PC-3 (cell line): ENCODE results near the gene SLC24A3. TPM values are rescaled to one million over a fixed set of nuclear protein-coding genes. Genes with fewer than 3 reads are reported as not detected.

ENCODE experiments used
- ATAC-seq: fragments of 200-7000 bp; cut with Tn5 transposase; 2 replicates; pipeline ENCODE4 v1.9.1; 2020; ENCODE audit warnings: mild to moderate bottlenecking, moderate library complexity
- BruUV-seq: library from RNA; stranded (reverse); fragments of 400-500 nt; replicated peaks from 2 replicates; lab custom pipeline; 2021; lab: Mats Ljungman, UMichigan
- CTCF ChIA-PET: fragments of 300-600 bp; sonication (Branson Sonifier 250); formaldehyde crosslinking; loops from one replicate; lab custom pipeline; 2022; ENCODE audit warnings: antibody characterized with exemption; lab: Charles Lee
- POLR2A ChIA-PET: fragments of 300-600 bp; sonication (Branson Sonifier 250); formaldehyde crosslinking; loops from one replicate; lab custom pipeline; 2022; ENCODE audit warnings: antibody characterized with exemption; ENCODE audit not compliant: unreplicated experiment; lab: Charles Lee
- DNase-seq: peaks from one replicate; pipeline ENCODE4 v3.0.0-alpha.2; 2015
- H2AFZ ChIP-seq: fragments of 300-600 bp; sonication (generic); 2 replicates; pipeline ENCODE4 v1.6.0; 2016; ENCODE audit warnings: antibody characterized with exemption, low read length
- H3F3A ChIP-seq: fragments of 300-600 bp; sonication (generic); one replicate; pipeline ENCODE4 v1.6.0; 2017; ENCODE audit warnings: antibody characterized with exemption, low read length, control low read depth, mild to moderate bottlenecking; ENCODE audit not compliant: unreplicated experiment
- H3K27ac ChIP-seq: fragments of 300-600 bp; sonication (generic); 2 replicates; pipeline ENCODE4 v1.5.1; 2016; ENCODE audit warnings: mild to moderate bottlenecking, low read length
- H3K27me3 ChIP-seq: fragments of 300-600 bp; sonication (generic); 2 replicates; pipeline ENCODE4 v1.6.1; 2016; ENCODE audit warnings: low read length, mixed read lengths
- H3K36me3 ChIP-seq: fragments of 300-600 bp; sonication (generic); 2 replicates; pipeline ENCODE4 v1.6.1; 2016; ENCODE audit warnings: low read depth, mixed run types, low read length, mixed read lengths
- H3K4me1 ChIP-seq: fragments of 300-600 bp; sonication (generic); 2 replicates; pipeline ENCODE4 v1.5.1; 2016; ENCODE audit warnings: low read length; ENCODE audit not compliant: insufficient read depth
- H3K4me2 ChIP-seq: fragments of 300-600 bp; sonication (generic); 2 replicates; pipeline ENCODE4 v1.6.0; 2016; ENCODE audit warnings: low read length
- H3K4me3 ChIP-seq: fragments of 300-600 bp; sonication (generic); 2 replicates; pipeline ENCODE4 v1.5.1; 2016; ENCODE audit warnings: mild to moderate bottlenecking, low read length, mixed read lengths
- H3K79me2 ChIP-seq: fragments of 300-600 bp; sonication (generic); 2 replicates; pipeline ENCODE4 v1.6.1; 2017; ENCODE audit warnings: low read length, mixed read lengths
- H3K9ac ChIP-seq: fragments of 300-600 bp; sonication (generic); 2 replicates; pipeline ENCODE4 v1.6.0; 2016; ENCODE audit warnings: mild to moderate bottlenecking, low read length
- H3K9me2 ChIP-seq: fragments of 300-600 bp; sonication (generic); replicated peaks from 2 replicates; pipeline ENCODE4 v1.6.1; 2016; ENCODE audit warnings: mixed run types, low read length, mixed read lengths
- H3K9me3 ChIP-seq: fragments of 300-600 bp; sonication (generic); 2 replicates; pipeline ENCODE4 v1.6.1; 2016; ENCODE audit warnings: low read length, mixed read lengths
- H4K20me1 ChIP-seq: fragments of 300-600 bp; sonication (generic); 2 replicates; pipeline ENCODE4 v1.6.1; 2016; ENCODE audit warnings: low read length, mixed read lengths
- CTCF ChIP-seq: fragments of 300-600 bp; sonication (generic); conservative IDR thresholded peaks from 2 replicates; pipeline ENCODE4 v1.5.1; 2017; ENCODE audit warnings: antibody characterized with exemption, low read depth, mild to moderate bottlenecking, low read length
- EZH2 ChIP-seq: fragments of 300-600 bp; sonication (generic); IDR thresholded peaks from one replicate; pipeline ENCODE4 v1.6.1; 2017; ENCODE audit warnings: antibody characterized with exemption, mild to moderate bottlenecking, low read length; ENCODE audit not compliant: unreplicated experiment
- EZH2phosphoT487 ChIP-seq: fragments of 300-600 bp; sonication (generic); IDR thresholded peaks from 2 replicates; pipeline ENCODE4 v1.6.1; 2018; ENCODE audit warnings: mild to moderate bottlenecking, antibody characterized with exemption, low read length, borderline replicate concordance
- intact Hi-C: fragments of 100-400 bp; cut with micrococcal nuclease; formaldehyde crosslinking; loops from 2 replicates; pipeline ENCODE4 v1.9.0; 2023
- total RNA-seq: library from RNA; depleted of rRNA; stranded (reverse); fragments of >200 nt; gene quantifications from 2 replicates; pipeline ENCODE4 v1.2.3, GENCODE V29; 2014

Gene SLC24A3
- total RNA-seq, 1 experiment from 2014 or later: 0.11 TPM

DNA sequence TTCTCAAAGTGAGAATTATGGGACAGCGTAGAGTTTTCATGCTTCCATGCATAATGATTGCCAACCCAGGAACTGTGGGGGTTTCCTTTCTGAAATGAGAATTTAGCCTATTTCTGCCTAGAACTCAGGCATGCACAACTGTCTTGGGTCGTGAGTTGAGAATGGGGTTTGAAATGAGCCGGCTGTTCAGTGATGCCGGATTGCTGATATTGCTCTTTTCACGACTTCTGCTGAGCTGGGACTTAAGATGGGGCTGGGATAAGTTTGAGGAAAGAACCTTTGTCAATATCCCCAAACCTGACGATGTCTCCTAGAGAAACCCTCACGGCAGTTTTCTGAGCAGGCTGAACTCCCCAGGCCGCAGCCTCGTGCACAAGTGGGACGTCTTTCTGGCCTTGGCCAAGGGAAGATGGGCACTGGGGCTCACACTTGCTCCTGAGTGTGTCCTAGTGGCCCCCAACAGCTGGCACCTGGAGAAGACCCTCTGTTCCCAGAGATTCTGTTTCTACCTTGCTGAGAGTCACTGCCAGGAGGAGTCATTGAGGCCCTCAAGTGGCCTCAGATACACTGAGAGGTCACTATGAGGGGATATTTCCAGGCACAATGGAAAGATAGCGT lies 511.5 kb downstream of the SLC24A3 start:
- Histone ChIP-seq H4K20me1 (no peaks in the 10 kb centered on the region), H3K27ac (no peak overlapping the region), H3K4me3 (no peak overlapping the region), H2AFZ (no peak overlapping the region), H3K4me2 (no peak overlapping the region), H3F3A (no peaks in the 10 kb centered on the region), H3K79me2 (no peaks in the 10 kb centered on the region), H3K27me3 (no peaks in the 10 kb centered on the region), H3K9me2 (no peaks in the 10 kb centered on the region), H3K4me1 (peaks cover 11% of the 10 kb centered on the region), H3K9ac (no peak overlapping the region), H3K9me3 (no peaks in the 10 kb centered on the region), H3K36me3 (no peaks in the 10 kb centered on the region)
- intact Hi-C loops: no loop called here
- ChIA-PET POLR2A (no interaction called here), CTCF (no interaction called here)
- no peak for TF ChIP-seq EZH2
- TF ChIP-seq EZH2phosphoT487: no peak
- no peak for TF ChIP-seq CTCF
- DNase-seq (no peak), ATAC-seq (no peak)
- BruUV-seq: no TSS peak

DNA sequence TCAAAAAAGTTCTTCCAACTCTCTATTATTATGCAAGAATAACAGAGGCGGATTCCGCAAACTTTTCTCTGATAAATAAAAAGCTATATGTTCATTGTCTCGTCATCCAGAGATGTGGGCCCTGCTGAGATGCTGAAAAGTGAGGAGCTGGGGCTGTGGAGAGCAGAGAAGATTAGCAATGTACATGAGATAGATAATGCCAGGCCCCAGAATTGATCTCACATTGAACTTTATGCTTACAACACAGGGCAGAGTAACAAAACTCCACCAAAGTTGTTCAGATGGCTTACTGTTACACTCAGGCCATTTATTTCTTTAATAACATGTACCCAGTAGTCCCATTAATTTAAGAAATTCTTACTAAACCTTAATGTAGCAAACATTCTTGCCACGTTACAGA lies 512.9 kb downstream of the SLC24A3 start:
- H3K36me3 ChIP-seq: no peaks in the 10 kb centered on the region
- H3K4me2 ChIP-seq: no peak overlapping the region
- ATAC-seq (no peak), DNase-seq (no peak)
- H3F3A ChIP-seq: no peaks in the 10 kb centered on the region
- no peak overlapping the region for H3K9ac ChIP-seq
- no peak for TF ChIP-seq EZH2phosphoT487
- TF ChIP-seq CTCF: no peak
- TF ChIP-seq EZH2: no peak
- H3K9me2 ChIP-seq: no peaks in the 10 kb centered on the region
- ChIA-PET CTCF (no interaction called here), POLR2A (no interaction called here)
- no peaks in the 10 kb centered on the region for H3K27me3 ChIP-seq
- H3K9me3 ChIP-seq: no peaks in the 10 kb centered on the region
- H3K79me2 ChIP-seq: no peaks in the 10 kb centered on the region
- H3K27ac ChIP-seq: no peak overlapping the region
- intact Hi-C loops: no loop called here
- H2AFZ ChIP-seq: no peak overlapping the region
- no TSS peak for BruUV-seq
- peaks cover 11% of the 10 kb centered on the region for H3K4me1 ChIP-seq
- H4K20me1 ChIP-seq: no peaks in the 10 kb centered on the region
- H3K4me3 ChIP-seq: no peak overlapping the region

DNA sequence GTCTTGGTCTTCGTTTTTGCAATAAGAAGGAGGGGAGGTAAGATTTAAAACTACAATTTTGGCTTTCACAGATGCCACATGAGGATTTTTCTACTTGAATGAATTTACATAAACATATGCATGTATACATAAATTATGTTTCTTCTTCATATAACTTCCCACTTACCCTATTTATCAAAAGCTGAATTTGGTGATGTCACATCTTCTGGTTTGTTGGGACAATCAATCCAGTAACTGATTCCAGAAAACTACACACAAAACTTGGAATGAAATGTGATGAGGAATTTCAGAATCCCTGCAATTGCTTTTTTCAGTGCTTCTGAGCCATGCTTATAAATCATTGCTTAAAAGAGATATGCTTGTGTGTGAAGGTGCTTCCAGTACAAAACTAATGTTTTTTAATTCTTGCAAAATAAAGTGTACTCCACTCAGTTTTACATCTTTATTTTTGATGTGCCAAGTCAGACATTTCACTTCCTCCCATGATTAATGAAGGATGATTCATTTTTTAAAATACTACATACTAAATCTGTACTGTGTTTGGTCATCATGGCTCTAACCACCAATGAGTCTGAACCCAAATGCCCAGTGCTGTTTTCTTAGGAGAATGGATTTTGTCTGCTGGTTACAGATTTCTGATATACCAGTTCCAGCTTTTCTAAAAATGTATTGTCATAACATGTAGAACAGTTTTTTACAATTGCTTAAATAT lies 513.5 kb downstream of the SLC24A3 start:
- DNase-seq (peak; percentile 59), ATAC-seq (peak; percentile 95)
- no peaks in the 10 kb centered on the region for H3K36me3 ChIP-seq
- BruUV-seq: no TSS peak
- H3K9ac ChIP-seq: no peak overlapping the region
- no peaks in the 10 kb centered on the region for H3K9me3 ChIP-seq
- no peaks in the 10 kb centered on the region for H3F3A ChIP-seq
- H3K79me2 ChIP-seq: no peaks in the 10 kb centered on the region
- ChIA-PET POLR2A (interaction anchor here (0.6 kb wide), 1 partner anchor 15 kb away, joined by 4 read pairs; no protein-coding TSS in a partner anchor), CTCF (interaction anchor here (0.6 kb wide), 1 partner anchor 91 kb away, joined by 3 read pairs; no protein-coding TSS in a partner anchor)
- no peak overlapping the region for H3K4me2 ChIP-seq
- H3K27ac ChIP-seq: no peak overlapping the region
- no peaks in the 10 kb centered on the region for H4K20me1 ChIP-seq
- no peak for TF ChIP-seq CTCF
- TF ChIP-seq EZH2: no peak
- TF ChIP-seq EZH2phosphoT487: no peak
- no peak overlapping the region for H2AFZ ChIP-seq
- H3K4me3 ChIP-seq: no peak overlapping the region
- no peaks in the 10 kb centered on the region for H3K9me2 ChIP-seq
- intact Hi-C loops: loop anchor here (1.0 to 2.0 kb wide), 2 partner anchors 9 to 13 kb away; no protein-coding TSS in a partner anchor
- no peaks in the 10 kb centered on the region for H3K27me3 ChIP-seq
- peaks cover 11% of the 10 kb centered on the region for H3K4me1 ChIP-seq
